ENCODE measurements around the gene ANKRD11. TPM values are rescaled to one million over a fixed set of nuclear protein-coding genes. Genes with fewer than 3 reads are reported as not detected.

Gene ANKRD11
- total RNA-seq, 2 experiments from 2014 or later = 144 to 145 TPM

- Mint-ChIP-seq H3K9me3 (ENCODE audit: low read depth) (no peaks in the 10 kb centered on the region), H3K4me3 (no peak overlapping the region), H3K27ac (peak overlapping the region; percentile 27), H3K27me3 (no peaks in the 10 kb centered on the region), H3K4me1 (peaks cover 88% of the 10 kb centered on the region), H3K36me3 (ENCODE audit: low read depth) (peaks cover 4% of the 10 kb centered on the region)
- ChIA-PET POLR2A (interaction anchor here (1.1 to 1.2 kb wide), 2 partner anchors 24 to 31 kb away, joined by 3 to 6 read pairs; no protein-coding TSS in a partner anchor), CTCF (interaction anchor here (1.6 kb wide), 1 partner anchor 15 kb away, joined by 4 read pairs; no protein-coding TSS in a partner anchor)
- ATAC-seq (no peak), DNase-seq (no peak)
- intact Hi-C loops (cut with DNase I, micrococcal nuclease) = no loop called here
These were observed 39.8 kb downstream of the ANKRD11 start for GRCh38 chr16:89450537-89450936.

- peak overlapping the region; percentile 56 for H3K27ac Mint-ChIP-seq
- ChIA-PET CTCF (interaction anchor here (0.6 kb wide), 1 partner anchor 135 kb away, joined by 4 read pairs; no protein-coding TSS in a partner anchor), POLR2A (interaction anchor here (1.1 to 1.2 kb wide), 2 partner anchors 25 to 32 kb away, joined by 3 to 6 read pairs; no protein-coding TSS in a partner anchor)
- H3K4me3 Mint-ChIP-seq = no peak overlapping the region
- ATAC-seq = peak; percentile 56
- H3K4me1 Mint-ChIP-seq = peaks cover 90% of the 10 kb centered on the region
- DNase-seq = no peak
- H3K27me3 Mint-ChIP-seq = no peaks in the 10 kb centered on the region
- H3K36me3 Mint-ChIP-seq (ENCODE audit: low read depth) = peaks cover 1% of the 10 kb centered on the region
- no peaks in the 10 kb centered on the region for H3K9me3 Mint-ChIP-seq (ENCODE audit: low read depth)
- intact Hi-C loops (cut with DNase I, micrococcal nuclease) = no loop called here
These were observed 40.5 kb downstream of the ANKRD11 start for GRCh38 chr16:89449726-89450335.

GRCh38 chr16:89448656-89449055 lies 41.7 kb downstream of the ANKRD11 start:
- no peak for ATAC-seq
- H3K27ac Mint-ChIP-seq = no peak overlapping the region
- CTCF ChIA-PET = no interaction called here

GRCh38 chr16:89446975-89447293 lies 43.4 kb downstream of the ANKRD11 start:
- CTCF ChIA-PET = interaction anchor here (1.0 to 3.0 kb wide), 3 partner anchors 12 to 89 kb away, joined by 3 to 12 read pairs (median 5); partner anchors contain the start of gene SPG7
- Mint-ChIP-seq H3K4me1 (peaks cover 95% of the 10 kb centered on the region), H3K36me3 (ENCODE audit: low read depth) (peaks cover 5% of the 10 kb centered on the region), H3K9me3 (ENCODE audit: low read depth) (no peaks in the 10 kb centered on the region), H3K4me3 (peak overlapping the region; percentile 22), H3K27ac (peak overlapping the region; percentile 75), H3K27me3 (no peaks in the 10 kb centered on the region)
- intact Hi-C loops (cut with DNase I, micrococcal nuclease) = no loop called here
- no peak for ATAC-seq
- POLR2A ChIA-PET = interaction anchor here (0.8 to 1.5 kb wide), 3 partner anchors 37 to 104 kb away, joined by 3 to 4 read pairs (median 4); no protein-coding TSS in a partner anchor
- no peak for DNase-seq

More at GRCh38 chr16:89448656-89449055, 41.7 kb downstream of the ANKRD11 start:
- H3K27me3 Mint-ChIP-seq = no peaks in the 10 kb centered on the region
- peaks cover 1% of the 10 kb centered on the region for H3K36me3 Mint-ChIP-seq (ENCODE audit: low read depth)
- H3K9me3 Mint-ChIP-seq (ENCODE audit: low read depth) = no peaks in the 10 kb centered on the region
- no peak overlapping the region for H3K4me3 Mint-ChIP-seq
- intact Hi-C loops (cut with DNase I, micrococcal nuclease) = no loop called here
- DNase-seq = no peak
- POLR2A ChIA-PET = no interaction called here
- peaks cover 94% of the 10 kb centered on the region for H3K4me1 Mint-ChIP-seq

GRCh38 chr16:89446136-89446974 lies 44.0 kb downstream of the ANKRD11 start:
- Mint-ChIP-seq H3K36me3 (ENCODE audit: low read depth) (peaks cover 5% of the 10 kb centered on the region), H3K27me3 (no peaks in the 10 kb centered on the region), H3K27ac (peak overlapping the region; percentile 75), H3K4me1 (peaks cover 94% of the 10 kb centered on the region), H3K9me3 (ENCODE audit: low read depth) (no peaks in the 10 kb centered on the region), H3K4me3 (peak overlapping the region; percentile 22)
- ChIA-PET CTCF (interaction anchor here (0.7 to 3.0 kb wide), 5 partner anchors 9 to 119 kb away, joined by 3 to 12 read pairs (median 5); partner anchors contain the start of gene SPG7), POLR2A (interaction anchor here (0.6 to 1.5 kb wide), 7 partner anchors 9 to 103 kb away, joined by 3 to 6 read pairs (median 4); no protein-coding TSS in a partner anchor)
- DNase-seq (peak; percentile 55), ATAC-seq (peak; percentile 57)
- intact Hi-C loops (cut with DNase I, micrococcal nuclease) = no loop called here

- intact Hi-C loops (cut with DNase I, micrococcal nuclease) = no loop called here
- Mint-ChIP-seq H3K27me3 (no peaks in the 10 kb centered on the region), H3K36me3 (ENCODE audit: low read depth) (peaks cover 12% of the 10 kb centered on the region), H3K9me3 (ENCODE audit: low read depth) (no peaks in the 10 kb centered on the region), H3K27ac (peak overlapping the region; percentile 33), H3K4me3 (no peak overlapping the region), H3K4me1 (peaks cover 94% of the 10 kb centered on the region)
- POLR2A ChIA-PET = interaction anchor here (0.7 to 1.5 kb wide), 2 partner anchors 38 to 44 kb away, joined by 3 read pairs; no protein-coding TSS in a partner anchor
- DNase-seq = no peak
- ATAC-seq = no peak
- CTCF ChIA-PET = interaction anchor here (1.5 to 3.0 kb wide), 2 partner anchors 10 to 14 kb away, joined by 3 to 12 read pairs; no protein-coding TSS in a partner anchor
These were observed 45.2 kb downstream of the ANKRD11 start for GRCh38 chr16:89445166-89445565.

- H3K27ac Mint-ChIP-seq = peak overlapping the region; percentile 58
- CTCF ChIA-PET = interaction anchor here (0.7 to 3.0 kb wide), 4 partner anchors 9 to 110 kb away, joined by 3 to 12 read pairs (median 4); no protein-coding TSS in a partner anchor
- POLR2A ChIA-PET = no interaction called here
These were observed 45.6 kb downstream of the ANKRD11 start for GRCh38 chr16:89444728-89445127.

GRCh38 chr16:89444151-89444723 lies 46.1 kb downstream of the ANKRD11 start:
- intact Hi-C loops (cut with DNase I, micrococcal nuclease) = no loop called here

More at GRCh38 chr16:89444728-89445127, 45.6 kb downstream of the ANKRD11 start:
- Mint-ChIP-seq H3K36me3 (ENCODE audit: low read depth) (peaks cover 14% of the 10 kb centered on the region), H3K9me3 (ENCODE audit: low read depth) (no peaks in the 10 kb centered on the region), H3K4me3 (no peak overlapping the region), H3K4me1 (peaks cover 94% of the 10 kb centered on the region), H3K27me3 (no peaks in the 10 kb centered on the region)
- no peak for DNase-seq
- intact Hi-C loops (cut with DNase I, micrococcal nuclease) = no loop called here
- ATAC-seq = no peak

GRCh38 chr16:89443727-89444084 lies 46.7 kb downstream of the ANKRD11 start:
- peaks cover 12% of the 10 kb centered on the region for H3K36me3 Mint-ChIP-seq (ENCODE audit: low read depth)
- CTCF ChIA-PET = interaction anchor here (0.7 to 1.7 kb wide), 3 partner anchors 15 to 108 kb away, joined by 3 to 4 read pairs (median 3); no protein-coding TSS in a partner anchor
- POLR2A ChIA-PET = no interaction called here
- H3K9me3 Mint-ChIP-seq (ENCODE audit: low read depth) = no peaks in the 10 kb centered on the region
- no peaks in the 10 kb centered on the region for H3K27me3 Mint-ChIP-seq
- peak; percentile 31 for DNase-seq
- H3K4me3 Mint-ChIP-seq = peak overlapping the region; percentile 15
- peak overlapping the region; percentile 43 for H3K27ac Mint-ChIP-seq
- ATAC-seq = no peak
- intact Hi-C loops (cut with DNase I, micrococcal nuclease) = no loop called here
- peaks cover 96% of the 10 kb centered on the region for H3K4me1 Mint-ChIP-seq

More at GRCh38 chr16:89444151-89444723, 46.1 kb downstream of the ANKRD11 start:
- ATAC-seq (no peak), DNase-seq (no peak)
- CTCF ChIA-PET = interaction anchor here (0.7 to 3.0 kb wide), 4 partner anchors 9 to 109 kb away, joined by 3 to 12 read pairs (median 4); no protein-coding TSS in a partner anchor
- peaks cover 14% of the 10 kb centered on the region for H3K36me3 Mint-ChIP-seq (ENCODE audit: low read depth)
- H3K4me1 Mint-ChIP-seq = peaks cover 96% of the 10 kb centered on the region
- POLR2A ChIA-PET = no interaction called here
- no peaks in the 10 kb centered on the region for H3K27me3 Mint-ChIP-seq
- no peaks in the 10 kb centered on the region for H3K9me3 Mint-ChIP-seq (ENCODE audit: low read depth)
- H3K27ac Mint-ChIP-seq = peak overlapping the region; percentile 43
- no peak overlapping the region for H3K4me3 Mint-ChIP-seq

- ATAC-seq (no peak), DNase-seq (no peak)
- ChIA-PET POLR2A (no interaction called here), CTCF (interaction anchor here (1.1 to 1.7 kb wide), 3 partner anchors 16 to 63 kb away, joined by 3 to 4 read pairs (median 3); no protein-coding TSS in a partner anchor)
- Mint-ChIP-seq H3K27me3 (no peaks in the 10 kb centered on the region), H3K9me3 (ENCODE audit: low read depth) (no peaks in the 10 kb centered on the region), H3K27ac (peak overlapping the region; percentile 18), H3K4me3 (peak overlapping the region; percentile 15), H3K36me3 (ENCODE audit: low read depth) (peaks cover 14% of the 10 kb centered on the region), H3K4me1 (peaks cover 97% of the 10 kb centered on the region)
- intact Hi-C loops (cut with DNase I, micrococcal nuclease) = no loop called here
These were observed 47.2 kb downstream of the ANKRD11 start for GRCh38 chr16:89442990-89443726.

All from activated CD4-positive, alpha-beta T cell treated with anti-CD3 and anti-CD28 coated beads for 36 hours (primary cell).